ENCODE measurements around the gene TSPAN8. TPM values are rescaled to one million over a fixed set of nuclear protein-coding genes. Genes with fewer than 3 reads are reported as not detected.

Gene TSPAN8
- total RNA-seq, 1 donor from 2014 or later = 5.5 TPM

DNA sequence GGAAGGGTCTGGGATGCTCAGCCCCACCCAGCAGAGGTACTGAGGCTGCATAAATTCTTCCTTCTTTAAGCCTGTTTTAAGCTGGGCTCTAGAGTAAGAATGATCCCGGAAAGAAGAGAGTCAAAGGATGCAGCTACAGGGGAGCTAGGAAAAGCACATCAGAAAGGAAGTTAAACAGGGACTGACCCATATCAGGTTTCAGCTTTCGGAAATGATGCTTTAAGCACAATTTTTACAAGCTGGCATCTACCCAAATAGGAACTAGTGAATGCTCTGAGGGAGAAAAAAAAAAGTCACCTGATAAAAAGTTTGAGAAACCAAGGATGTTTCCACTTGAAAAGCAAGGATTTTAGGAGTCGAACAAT is 22.0 kb downstream of the TSPAN8 start:
- H3K27ac ChIP-seq = no peak overlapping the region
- no peak for DNase-seq (ENCODE audit: low spot score in 2 of 2)
- H3K4me3 ChIP-seq = no peak overlapping the region
- H3K36me3 ChIP-seq = no peaks in the 10 kb centered on the region
- H3K9me3 ChIP-seq = no peaks in the 10 kb centered on the region
- TF ChIP-seq, protein P1, sequence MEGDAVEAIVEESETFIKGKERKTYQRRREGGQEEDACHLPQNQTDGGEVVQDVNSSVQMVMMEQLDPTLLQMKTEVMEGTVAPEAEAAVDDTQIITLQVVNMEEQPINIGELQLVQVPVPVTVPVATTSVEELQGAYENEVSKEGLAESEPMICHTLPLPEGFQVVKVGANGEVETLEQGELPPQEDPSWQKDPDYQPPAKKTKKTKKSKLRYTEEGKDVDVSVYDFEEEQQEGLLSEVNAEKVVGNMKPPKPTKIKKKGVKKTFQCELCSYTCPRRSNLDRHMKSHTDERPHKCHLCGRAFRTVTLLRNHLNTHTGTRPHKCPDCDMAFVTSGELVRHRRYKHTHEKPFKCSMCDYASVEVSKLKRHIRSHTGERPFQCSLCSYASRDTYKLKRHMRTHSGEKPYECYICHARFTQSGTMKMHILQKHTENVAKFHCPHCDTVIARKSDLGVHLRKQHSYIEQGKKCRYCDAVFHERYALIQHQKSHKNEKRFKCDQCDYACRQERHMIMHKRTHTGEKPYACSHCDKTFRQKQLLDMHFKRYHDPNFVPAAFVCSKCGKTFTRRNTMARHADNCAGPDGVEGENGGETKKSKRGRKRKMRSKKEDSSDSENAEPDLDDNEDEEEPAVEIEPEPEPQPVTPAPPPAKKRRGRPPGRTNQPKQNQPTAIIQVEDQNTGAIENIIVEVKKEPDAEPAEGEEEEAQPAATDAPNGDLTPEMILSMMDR (IDR thresholded peaks at IDR 0.05) = no peak
- intact Hi-C loops (cut with DNase I) = no loop called here
- H3K4me1 ChIP-seq = peaks cover 0 to 2% of the 10 kb centered on the region in 2 donors
- no peaks in the 10 kb centered on the region for H3K27me3 ChIP-seq

DNA sequence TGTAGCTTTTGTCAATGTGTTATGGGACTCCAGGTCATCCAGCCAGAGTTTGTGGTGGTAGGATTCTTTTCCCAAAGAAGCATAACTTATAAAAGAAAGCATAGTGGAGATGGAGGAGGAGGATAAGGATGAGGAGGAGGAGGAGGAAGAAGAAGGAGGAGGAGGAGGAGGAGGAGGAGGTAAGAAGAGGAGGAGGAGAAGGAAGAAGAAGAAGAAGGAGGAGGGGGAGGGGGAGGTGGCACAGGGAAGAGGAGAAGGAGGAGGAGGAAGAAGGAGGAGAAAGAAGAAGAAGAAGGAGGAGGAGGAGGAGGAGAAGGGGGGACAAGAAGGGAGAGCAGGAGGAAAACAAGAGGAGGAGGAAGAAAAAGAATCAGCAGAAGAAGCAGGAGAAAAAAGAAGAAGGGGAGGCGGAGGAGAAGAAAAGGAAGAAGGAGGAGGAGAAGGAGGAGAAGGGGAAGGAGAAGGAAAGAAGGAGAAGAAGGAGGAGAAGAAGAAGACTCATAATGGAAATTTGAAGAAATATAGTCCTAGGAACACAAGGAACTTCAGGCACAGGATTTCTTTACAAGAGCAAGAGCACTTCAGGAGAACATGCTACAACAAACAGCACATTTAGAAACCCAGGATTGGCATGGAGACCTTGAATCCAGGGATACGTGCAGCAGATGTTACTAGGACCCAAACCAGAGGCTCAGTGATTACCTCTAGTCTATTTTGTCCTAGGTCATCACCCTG is 22.6 kb downstream of the TSPAN8 start:
- TF ChIP-seq, protein P1 (IDR thresholded peaks at IDR 0.05) = no peak
- no peak for DNase-seq (ENCODE audit: low spot score in 2 of 2)

DNA sequence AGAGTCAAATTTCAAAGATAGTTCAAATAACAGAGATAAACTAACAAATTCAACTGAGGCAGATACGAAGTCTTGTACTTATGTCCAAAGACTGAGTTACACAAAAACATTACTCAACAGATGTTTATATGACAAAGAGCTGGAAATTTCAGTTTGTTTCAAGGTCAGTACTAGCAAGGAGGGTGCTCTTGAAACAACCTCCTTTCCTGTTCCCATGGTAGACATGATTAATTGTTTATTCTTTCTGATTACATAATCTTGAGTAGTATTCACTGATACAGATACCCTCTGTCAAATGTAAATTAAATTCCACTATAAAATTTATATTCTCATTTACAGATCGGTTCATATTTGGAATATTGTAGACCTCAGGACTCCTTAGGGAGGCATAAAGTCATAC is 23.4 kb downstream of the TSPAN8 start:
- DNase-seq (ENCODE audit: low spot score in 2 of 2) = no peak
- Histone ChIP-seq H3K9me3 (no peaks in the 10 kb centered on the region), H3K4me3 (no peak overlapping the region), H3K36me3 (no peaks in the 10 kb centered on the region), H3K27me3 (no peaks in the 10 kb centered on the region), H3K27ac (no peak overlapping the region), H3K4me1 (no peaks in the 10 kb centered on the region)
- TF ChIP-seq, protein P1 (IDR thresholded peaks at IDR 0.05) = no peak
- intact Hi-C loops (cut with DNase I) = no loop called here

More for the DNA sequence above, 22.6 kb downstream of the TSPAN8 start:
- no peak overlapping the region for H3K4me3 ChIP-seq
- H3K36me3 ChIP-seq = no peaks in the 10 kb centered on the region
- H3K27me3 ChIP-seq = no peaks in the 10 kb centered on the region
- intact Hi-C loops (cut with DNase I) = no loop called here
- no peaks in the 10 kb centered on the region for H3K9me3 ChIP-seq
- peaks cover 0 to 2% of the 10 kb centered on the region in 2 donors for H3K4me1 ChIP-seq
- no peak overlapping the region for H3K27ac ChIP-seq

DNA sequence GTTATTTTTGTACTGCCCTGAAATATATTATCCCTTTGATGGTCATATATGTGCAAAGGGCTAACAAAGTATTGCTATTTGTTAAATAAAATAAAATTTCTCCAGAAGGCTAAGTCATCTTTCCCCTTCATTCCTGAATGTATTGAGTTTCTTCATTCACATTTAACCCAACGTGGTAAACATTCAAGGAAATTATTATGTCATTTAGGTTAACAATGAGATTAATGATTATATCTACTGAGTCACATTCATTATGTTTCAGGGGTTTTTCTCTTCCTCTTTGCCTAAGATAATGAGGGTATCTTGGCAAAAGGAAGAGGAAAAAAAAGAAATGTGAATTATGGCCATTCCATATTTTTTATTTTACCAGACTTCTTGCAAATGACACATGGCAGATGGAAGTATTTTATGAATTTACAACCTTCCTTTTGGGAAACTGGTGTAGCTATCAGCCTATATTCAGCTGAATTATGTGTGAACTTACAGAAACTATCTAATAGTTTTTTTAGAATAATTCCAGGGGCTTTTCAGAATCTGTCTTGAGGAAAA is 27.2 kb downstream of the TSPAN8 start:
- intact Hi-C loops (cut with DNase I) = no loop called here
- H3K4me1 ChIP-seq = no peaks in the 10 kb centered on the region
- TF ChIP-seq, protein P1 (IDR thresholded peaks at IDR 0.05) = no peak
- no peaks in the 10 kb centered on the region for H3K36me3 ChIP-seq
- H3K27me3 ChIP-seq = no peaks in the 10 kb centered on the region
- H3K9me3 ChIP-seq = no peaks in the 10 kb centered on the region
- H3K27ac ChIP-seq = no peak overlapping the region
- DNase-seq (ENCODE audit: low spot score in 2 of 2) = no peak
- H3K4me3 ChIP-seq = no peak overlapping the region

DNA sequence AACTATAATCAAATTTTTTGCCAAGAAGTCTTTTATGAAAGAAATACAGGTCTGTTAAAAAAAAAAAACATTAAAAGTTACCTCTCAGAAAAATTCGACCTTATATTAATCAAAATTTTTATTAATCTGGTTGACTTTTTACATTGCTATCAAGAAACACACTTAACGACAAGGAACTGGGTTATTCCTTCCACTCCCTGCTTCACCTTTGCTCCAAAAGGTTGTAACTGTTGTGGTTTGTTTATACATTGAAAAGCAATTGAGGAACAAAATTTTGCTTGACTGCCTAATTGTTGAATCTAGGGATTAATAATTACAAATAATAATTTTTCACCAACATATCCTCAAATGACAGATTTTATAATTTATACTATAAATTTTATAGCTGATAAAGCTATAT is 28.4 kb downstream of the TSPAN8 start:
- Histone ChIP-seq H3K36me3 (no peaks in the 10 kb centered on the region), H3K4me3 (no peak overlapping the region), H3K27me3 (no peaks in the 10 kb centered on the region), H3K4me1 (no peaks in the 10 kb centered on the region), H3K27ac (no peak overlapping the region), H3K9me3 (no peaks in the 10 kb centered on the region)
- intact Hi-C loops (cut with DNase I) = no loop called here
- DNase-seq (ENCODE audit: low spot score in 2 of 2) = no peak
- TF ChIP-seq, protein P1 (IDR thresholded peaks at IDR 0.05) = no peak
